HG02852 (cell line): ENCODE data around the gene IQSEC1.

Experiments used
- ATAC-seq: cut with Tn5 transposase; IDR thresholded peaks from one replicate; pipeline ENCODE4 v1.9.1; 2021; ENCODE audit warnings: mild to moderate bottlenecking, moderate library complexity; ENCODE audit not compliant: unreplicated experiment

IQSEC1 gene

GRCh38 chr3:12916159-12916558, 157.1 kb downstream of the IQSEC1 start:
- peak; percentile 65 for ATAC-seq

- ATAC-seq, result no peak
These were observed 159.1 kb downstream of the IQSEC1 start for GRCh38 chr3:12914088-12914487.

GRCh38 chr3:12911881-12912415, 161.3 kb downstream of the IQSEC1 start:
- ATAC-seq, result no peak

- ATAC-seq, result no peak
These were observed 162.7 kb downstream of the IQSEC1 start for GRCh38 chr3:12910356-12911099.

- ATAC-seq, result no peak
These were observed 163.5 kb downstream of the IQSEC1 start for GRCh38 chr3:12909710-12910109.

GRCh38 chr3:12908859-12909258, 164.4 kb downstream of the IQSEC1 start:
- ATAC-seq, result no peak

- ATAC-seq, result no peak
These were observed 165.0 kb downstream of the IQSEC1 start for GRCh38 chr3:12908136-12908730.

- ATAC-seq, result no peak
These were observed 165.5 kb downstream of the IQSEC1 start for GRCh38 chr3:12907729-12908128.

- no peak for ATAC-seq
These were observed 165.9 kb downstream of the IQSEC1 start for GRCh38 chr3:12907296-12907695.

- ATAC-seq, result no peak
These were observed 166.3 kb downstream of the IQSEC1 start for GRCh38 chr3:12906916-12907290.

- no peak for ATAC-seq
These were observed 166.9 kb downstream of the IQSEC1 start for GRCh38 chr3:12906141-12906915.

GRCh38 chr3:12905316-12906071, 167.7 kb downstream of the IQSEC1 start:
- ATAC-seq, result no peak

GRCh38 chr3:12904951-12905315, 168.3 kb downstream of the IQSEC1 start:
- no peak for ATAC-seq

GRCh38 chr3:12903881-12904280, 169.3 kb downstream of the IQSEC1 start:
- no peak for ATAC-seq

- ATAC-seq, result no peak
These were observed 170.0 kb downstream of the IQSEC1 start for GRCh38 chr3:12903000-12903800.

GRCh38 chr3:12902181-12902999, 170.8 kb downstream of the IQSEC1 start:
- no peak for ATAC-seq

- no peak for ATAC-seq
These were observed 171.6 kb downstream of the IQSEC1 start for GRCh38 chr3:12901623-12902045.

GRCh38 chr3:12900885-12901411, 172.3 kb downstream of the IQSEC1 start:
- ATAC-seq, result no peak
